A549 (cell line): ENCODE results near the gene TRIM45. TPM values are rescaled to one million over a fixed set of nuclear protein-coding genes. Genes with fewer than 3 reads are reported as not detected.

Experiments
- ATAC-seq, 2 experiments: fragments of 200-7000 bp in 1 of 2; fragments of >200 bp in 1 of 2; cut with Nextera tagmentation in 1 of 2; cut with Tn5 transposase in 1 of 2; 3 replicates each; pipeline versions ENCODE4 v1.8.0 to v1.9.1; 2018 to 2020; ENCODE audit warnings: mild to moderate bottlenecking in 1 of 2, moderate library complexity in 1 of 2
- CTCF ChIA-PET: fragments of 300-600 bp; sonication (Branson Sonifier 250); formaldehyde crosslinking; extraction: SDS; loops from one replicate; lab custom pipeline; 2021; ENCODE audit warnings: antibody characterized with exemption, inconsistent platforms; lab: Yijun Ruan, JAX
- POLR2A ChIA-PET: fragments of 350-600 bp; formaldehyde crosslinking; extraction: SDS; loops from one replicate; lab custom pipeline; 2021; ENCODE audit warnings: antibody characterized with exemption, inconsistent platforms; lab: Yijun Ruan, JAX
- DNase-seq, 2 experiments: peaks; one replicate each; pipeline versions ENCODE4 v3.0.0 to v3.0.0-alpha.2; 2011 to 2016; ENCODE audit warnings: low read depth in 1 of 2, low spot score in 1 of 2
- FAIRE-seq: peaks from 2 replicates; lab custom pipeline; 2011; peaks lifted over from hg19 to GRCh38; lab: Jason Lieb, UNC
- H3K27ac ChIP-seq, 2 experiments: fragments of >200 bp; sonication (Bioruptor Twin); formaldehyde crosslinking; 3 replicates each; pipeline ENCODE4 v1.5.1; 2016 to 2017
- H3K4me1 ChIP-seq: fragments of >200 bp; sonication (Bioruptor Twin); formaldehyde crosslinking; 3 replicates; pipeline ENCODE4 v1.6.1; 2016
- H3K4me2 ChIP-seq: fragments of >200 bp; sonication (Bioruptor Twin); formaldehyde crosslinking; 3 replicates; pipeline ENCODE4 v1.6.1; 2016
- H3K4me3 ChIP-seq: fragments of >200 bp; sonication (Bioruptor Twin); formaldehyde crosslinking; 3 replicates; pipeline ENCODE4 v1.5.1; 2016
- H3K9me3 ChIP-seq: fragments of >200 bp; sonication (Bioruptor Twin); formaldehyde crosslinking; 3 replicates; pipeline ENCODE4 v1.6.1; 2016
- CBX8 ChIP-seq: fragments of 200-600 bp; sonication (generic); IDR thresholded peaks from 2 replicates; pipeline ENCODE4 v1.6.1; 2016
- CEBPB ChIP-seq, 2 experiments: fragments of >200 bp in 1 of 2; sonication (Bioruptor Twin) in 1 of 2; formaldehyde crosslinking in 1 of 2; IDR thresholded peaks; 2 replicates each; pipeline ENCODE4 v1.6.1; 2012 to 2016
- CHD2 ChIP-seq: fragments of 150-350 bp; IDR thresholded peaks from 2 replicates; pipeline ENCODE4 v1.6.1; 2014; ENCODE audit warnings: low read length; ENCODE audit not compliant: partially characterized antibody
- CHD4 ChIP-seq: fragments of 200-600 bp; sonication (generic); IDR thresholded peaks from 2 replicates; pipeline ENCODE4 v1.6.1; 2016; ENCODE audit warnings: antibody characterized with exemption, mild to moderate bottlenecking, borderline replicate concordance
- FOSB ChIP-seq: fragments of 250-450 bp; sonication (Bioruptor Pico); IDR thresholded peaks from 2 replicates; pipeline ENCODE4 v1.5.0; 2020; ENCODE audit warnings: mild to moderate bottlenecking, moderate library complexity
- FOSL2 ChIP-seq, 2 experiments: fragments of 450-650 bp in 1 of 2; fragments of >200 bp in 1 of 2; sonication (Bioruptor Twin) in 1 of 2; formaldehyde crosslinking; IDR thresholded peaks; 2 replicates each; pipeline versions ENCODE4 v1.5.0 to v1.6.1; 2016 to 2020; ENCODE audit warnings: mild to moderate bottlenecking in 1 of 2, moderate library complexity in 1 of 2
- HOXB5 ChIP-seq: fragments of 250-450 bp; sonication (Bioruptor Pico); IDR thresholded peaks from 2 replicates; pipeline ENCODE4 v1.5.0; 2020; ENCODE audit warnings: mild to moderate bottlenecking, moderate library complexity
- KDM5A ChIP-seq: fragments of 200-600 bp; sonication (generic); IDR thresholded peaks from 2 replicates; pipeline ENCODE4 v1.6.1; 2016; ENCODE audit warnings: antibody characterized with exemption, mild to moderate bottlenecking
- MAZ ChIP-seq: fragments of 150-350 bp; IDR thresholded peaks from 2 replicates; pipeline ENCODE4 v1.6.1; 2014; ENCODE audit warnings: antibody characterized with exemption, low read depth, low read length, borderline replicate concordance
- NPAS2 ChIP-seq: fragments of 250-450 bp; sonication (Bioruptor Pico); IDR thresholded peaks from 2 replicates; pipeline ENCODE4 v1.8.0; 2022; ENCODE audit warnings: mild to moderate bottlenecking, moderate library complexity, borderline replicate concordance
- NR3C1 ChIP-seq: fragments of >200 bp; sonication (Bioruptor Twin); formaldehyde crosslinking; IDR thresholded peaks from 3 replicates; pipeline ENCODE4 v1.6.1; 2017
- POLR2A ChIP-seq: IDR thresholded peaks from 2 replicates; pipeline ENCODE4 v1.6.1; 2012; ENCODE audit warnings: mild to moderate bottlenecking, low read length
- POLR2AphosphoS2 ChIP-seq: conservative IDR thresholded peaks from 2 replicates; pipeline ENCODE4 v1.6.1; 2012; ENCODE audit warnings: low read length, improper control_type of control experiment, inconsistent platforms
- RAD21 ChIP-seq, 2 experiments: fragments of >200 bp in 1 of 2; sonication (Bioruptor Twin) in 1 of 2; formaldehyde crosslinking in 1 of 2; IDR thresholded peaks in 1 of 2; conservative IDR thresholded peaks in 1 of 2; 2 replicates in 1 of 2; 3 replicates in 1 of 2; pipeline ENCODE4 v1.6.1; 2012 to 2018; ENCODE audit warnings: inconsistent platforms in 1 of 2
- RARB ChIP-seq: fragments of 250-450 bp; sonication (Bioruptor Pico); IDR thresholded peaks from 2 replicates; pipeline ENCODE4 v1.8.0; 2021; ENCODE audit warnings: mild to moderate bottlenecking, moderate library complexity
- SMC3 ChIP-seq: fragments of >200 bp; sonication (Bioruptor Twin); formaldehyde crosslinking; IDR thresholded peaks from 3 replicates; pipeline ENCODE4 v1.6.1; 2018; ENCODE audit warnings: inconsistent platforms
- TFCP2L1 ChIP-seq: fragments of 250-450 bp; sonication (Bioruptor Pico); IDR thresholded peaks from 2 replicates; pipeline ENCODE4 v1.5.0; 2021; ENCODE audit warnings: mild to moderate bottlenecking
- TP53 ChIP-seq: fragments of 250-450 bp; sonication (Bioruptor Pico); IDR thresholded peaks from 2 replicates; pipeline ENCODE4 v1.5.0; 2021; ENCODE audit warnings: mild to moderate bottlenecking, moderate library complexity
- ZC3H11A ChIP-seq: fragments of 450-650 bp; IDR thresholded peaks from 2 replicates; pipeline ENCODE4 v1.6.1; 2014; ENCODE audit warnings: antibody characterized with exemption, mild to moderate bottlenecking
- ZNF302 ChIP-seq: fragments of 250-450 bp; sonication (Bioruptor Pico); IDR thresholded peaks from 2 replicates; pipeline ENCODE4 v1.9.0; 2021; ENCODE audit warnings: inconsistent platforms, mild to moderate bottlenecking, moderate library complexity
- WGBS: methylation state at CpG from one replicate; pipeline ENCODE4 v1.1.6; 2017; ENCODE audit errors: missing lambda C conversion rate; 5-methylcytosine and 5-hydroxymethylcytosine counted together
- polyA plus RNA-seq, 4 experiments: library from polyadenylated mRNA; depleted of rRNA in 3 of 4; stranded (reverse); fragments of >200 nt; fragmentation: RNase III in 1 of 4; extraction: RNeasy Plus Mini Kit Qiagen cat#74134 plus additional on column Dnase treatment in 1 of 4; gene quantifications; 2 replicates in 3 of 4; 3 replicates in 1 of 4; pipeline ENCODE4 v1.2.3, GENCODE V29; 2011 to 2017
- TF ChIP-seq, protein P1 (sequence below): fragments of 450-650 bp; IDR thresholded peaks from 2 replicates; pipeline ENCODE4 v1.6.1; 2014; ENCODE audit warnings: antibody characterized with exemption
- TF ChIP-seq, protein P2 (sequence below): IDR thresholded peaks from 2 replicates; pipeline ENCODE4 v1.6.1; 2012
- TF ChIP-seq, protein P3 (sequence below): fragments of 150-350 bp; IDR thresholded peaks from 2 replicates; pipeline ENCODE4 v1.6.1; 2014; ENCODE audit warnings: low read depth, mild to moderate bottlenecking, low read length
- TF ChIP-seq, protein P4 (sequence below): fragments of >200 bp; sonication (Bioruptor Twin); formaldehyde crosslinking; IDR thresholded peaks from 2 replicates; pipeline ENCODE4 v1.6.1; 2016
- TF ChIP-seq, protein P5 (sequence below): fragments of >200 bp; sonication (Bioruptor Twin); formaldehyde crosslinking; IDR thresholded peaks from 3 replicates; pipeline ENCODE4 v1.5.1; 2016
- TF ChIP-seq, protein P6 (sequence below): fragments of 250-450 bp; sonication (Bioruptor Pico); IDR thresholded peaks from 2 replicates; pipeline ENCODE4 v1.5.0; 2021; ENCODE audit warnings: mild to moderate bottlenecking, moderate library complexity, borderline replicate concordance

The TRIM45 gene
- polyA plus RNA-seq, 2 of the 4 experiments (the other 2 are of a cell fraction) = 3.0 to 3.4 TPM

DNA sequence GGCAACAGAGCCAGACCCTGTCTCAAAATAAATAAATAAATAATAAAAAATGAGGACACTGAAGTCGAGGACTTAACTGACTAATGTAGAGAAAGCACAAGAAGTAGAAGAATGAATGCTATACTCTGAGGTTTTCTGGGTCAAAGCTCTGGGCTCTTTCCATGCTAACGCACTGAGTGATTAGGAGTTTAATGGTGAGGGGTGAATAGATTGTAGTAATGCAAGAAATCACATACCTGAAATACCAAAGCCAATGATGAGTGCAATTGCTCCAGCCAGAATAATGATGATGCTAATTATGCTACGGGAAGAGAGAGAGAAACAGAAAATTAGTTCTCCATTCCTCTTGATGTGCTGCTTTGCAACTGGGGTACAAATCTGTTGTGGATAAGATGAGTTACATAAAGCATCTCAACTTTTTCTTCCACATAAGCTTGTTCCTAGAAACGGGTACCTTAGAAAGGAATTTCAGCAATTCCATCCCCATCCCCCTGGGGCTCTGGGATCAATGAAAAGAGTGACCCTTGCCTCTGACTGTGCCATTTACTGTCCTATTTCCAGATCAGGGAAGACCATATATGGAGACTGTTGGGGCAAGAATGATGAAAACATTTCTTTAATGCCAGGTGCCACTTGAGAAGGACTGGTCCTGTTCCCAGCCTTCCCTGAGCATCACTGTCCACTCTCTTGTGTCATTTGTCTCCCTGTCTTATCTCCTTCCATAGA, 48.5 kb upstream of the TRIM45 start:
- CTCF ChIA-PET = interaction anchor here (0.6 kb wide), 1 partner anchor 584 kb away, joined by 3 read pairs; no protein-coding TSS in a partner anchor
- Histone ChIP-seq H3K27ac (no peak overlapping the region), H3K4me2 (no peak overlapping the region), H3K4me1 (peaks cover 11% of the 10 kb centered on the region; the same call in 2 of the 3 replicates), H3K9me3 (no peaks in the 10 kb centered on the region), H3K4me3 (no peak overlapping the region)
- 60% methylated on average over 4 of the region's 4 CpGs for WGBS
- POLR2A ChIA-PET = no interaction called here
- DNase-seq (no peak), FAIRE-seq (no peak), ATAC-seq (no peak)
- TF ChIP-seq NPAS2 (CRISPR knock-in tag) (no peak), TFCP2L1 (CRISPR knock-in tag) (no peak), ZC3H11A (no peak), RAD21 (conservative IDR thresholded peaks at IDR 0.05 in 1 of 2, IDR thresholded peaks at IDR 0.05 in 1 of 2) (no peak), HOXB5 (CRISPR knock-in tag) (no peak), SMC3 (no peak), CHD4 (no peak), KDM5A (no peak), CHD2 (no peak)
- TF ChIP-seq, protein P1, sequence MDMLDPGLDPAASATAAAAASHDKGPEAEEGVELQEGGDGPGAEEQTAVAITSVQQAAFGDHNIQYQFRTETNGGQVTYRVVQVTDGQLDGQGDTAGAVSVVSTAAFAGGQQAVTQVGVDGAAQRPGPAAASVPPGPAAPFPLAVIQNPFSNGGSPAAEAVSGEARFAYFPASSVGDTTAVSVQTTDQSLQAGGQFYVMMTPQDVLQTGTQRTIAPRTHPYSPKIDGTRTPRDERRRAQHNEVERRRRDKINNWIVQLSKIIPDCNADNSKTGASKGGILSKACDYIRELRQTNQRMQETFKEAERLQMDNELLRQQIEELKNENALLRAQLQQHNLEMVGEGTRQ = no peak
- TF ChIP-seq, protein P2, sequence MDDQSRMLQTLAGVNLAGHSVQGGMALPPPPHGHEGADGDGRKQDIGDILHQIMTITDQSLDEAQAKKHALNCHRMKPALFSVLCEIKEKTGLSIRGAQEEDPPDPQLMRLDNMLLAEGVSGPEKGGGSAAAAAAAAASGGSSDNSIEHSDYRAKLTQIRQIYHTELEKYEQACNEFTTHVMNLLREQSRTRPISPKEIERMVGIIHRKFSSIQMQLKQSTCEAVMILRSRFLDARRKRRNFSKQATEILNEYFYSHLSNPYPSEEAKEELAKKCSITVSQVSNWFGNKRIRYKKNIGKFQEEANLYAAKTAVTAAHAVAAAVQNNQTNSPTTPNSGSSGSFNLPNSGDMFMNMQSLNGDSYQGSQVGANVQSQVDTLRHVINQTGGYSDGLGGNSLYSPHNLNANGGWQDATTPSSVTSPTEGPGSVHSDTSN = no peak
- TF ChIP-seq, protein P3, sequence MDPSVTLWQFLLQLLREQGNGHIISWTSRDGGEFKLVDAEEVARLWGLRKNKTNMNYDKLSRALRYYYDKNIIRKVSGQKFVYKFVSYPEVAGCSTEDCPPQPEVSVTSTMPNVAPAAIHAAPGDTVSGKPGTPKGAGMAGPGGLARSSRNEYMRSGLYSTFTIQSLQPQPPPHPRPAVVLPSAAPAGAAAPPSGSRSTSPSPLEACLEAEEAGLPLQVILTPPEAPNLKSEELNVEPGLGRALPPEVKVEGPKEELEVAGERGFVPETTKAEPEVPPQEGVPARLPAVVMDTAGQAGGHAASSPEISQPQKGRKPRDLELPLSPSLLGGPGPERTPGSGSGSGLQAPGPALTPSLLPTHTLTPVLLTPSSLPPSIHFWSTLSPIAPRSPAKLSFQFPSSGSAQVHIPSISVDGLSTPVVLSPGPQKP = no peak

DNA sequence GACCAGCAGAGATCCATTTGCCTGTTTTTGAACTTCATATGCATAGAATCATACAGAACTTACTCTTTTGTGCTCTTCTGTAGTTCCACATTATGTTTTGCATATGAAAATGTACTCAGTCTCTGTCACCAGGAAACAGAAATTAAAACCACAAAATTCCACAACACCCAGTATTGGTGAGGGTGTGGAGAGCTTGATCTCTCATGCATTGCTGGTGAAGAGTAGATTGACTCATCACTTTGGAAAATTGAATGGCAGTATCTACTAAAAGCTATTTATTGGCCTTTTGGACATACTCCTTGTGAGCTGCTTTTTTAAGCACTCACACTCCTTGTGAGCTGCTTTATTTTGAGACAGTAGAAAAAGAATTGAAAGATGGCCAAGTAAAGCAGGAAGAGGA, 45.9 kb upstream of the TRIM45 start:
- DNase-seq = no peak
- Histone ChIP-seq H3K4me2 (no peak overlapping the region), H3K4me1 (peaks cover 30% of the 10 kb centered on the region), H3K4me3 (no peak overlapping the region), H3K27ac (no peak overlapping the region), H3K9me3 (no peaks in the 10 kb centered on the region)
- CTCF ChIA-PET = no interaction called here
- no peak for TF ChIP-seq TP53 (CRISPR knock-in tag)
- no peak for TF ChIP-seq FOSB (CRISPR knock-in tag)
- no peak for TF ChIP-seq CEBPB (IDR thresholded peaks at IDR 0.05)
- no peak for TF ChIP-seq CBX8
- TF ChIP-seq FOSL2 (IDR thresholded peaks at IDR 0.05) = no peak
- TF ChIP-seq FOSL2 (CRISPR knock-in tag; IDR thresholded peaks at IDR 0.05) = no peak
- no peak for TF ChIP-seq RARB (CRISPR knock-in tag)
- TF ChIP-seq POLR2AphosphoS2 = no peak
- TF ChIP-seq, protein P4, sequence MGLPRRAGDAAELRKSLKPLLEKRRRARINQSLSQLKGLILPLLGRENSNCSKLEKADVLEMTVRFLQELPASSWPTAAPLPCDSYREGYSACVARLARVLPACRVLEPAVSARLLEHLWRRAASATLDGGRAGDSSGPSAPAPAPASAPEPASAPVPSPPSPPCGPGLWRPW = no peak
- TF ChIP-seq ZNF302 = no peak
- TF ChIP-seq NR3C1 = no peak
- TF ChIP-seq, protein P5, sequence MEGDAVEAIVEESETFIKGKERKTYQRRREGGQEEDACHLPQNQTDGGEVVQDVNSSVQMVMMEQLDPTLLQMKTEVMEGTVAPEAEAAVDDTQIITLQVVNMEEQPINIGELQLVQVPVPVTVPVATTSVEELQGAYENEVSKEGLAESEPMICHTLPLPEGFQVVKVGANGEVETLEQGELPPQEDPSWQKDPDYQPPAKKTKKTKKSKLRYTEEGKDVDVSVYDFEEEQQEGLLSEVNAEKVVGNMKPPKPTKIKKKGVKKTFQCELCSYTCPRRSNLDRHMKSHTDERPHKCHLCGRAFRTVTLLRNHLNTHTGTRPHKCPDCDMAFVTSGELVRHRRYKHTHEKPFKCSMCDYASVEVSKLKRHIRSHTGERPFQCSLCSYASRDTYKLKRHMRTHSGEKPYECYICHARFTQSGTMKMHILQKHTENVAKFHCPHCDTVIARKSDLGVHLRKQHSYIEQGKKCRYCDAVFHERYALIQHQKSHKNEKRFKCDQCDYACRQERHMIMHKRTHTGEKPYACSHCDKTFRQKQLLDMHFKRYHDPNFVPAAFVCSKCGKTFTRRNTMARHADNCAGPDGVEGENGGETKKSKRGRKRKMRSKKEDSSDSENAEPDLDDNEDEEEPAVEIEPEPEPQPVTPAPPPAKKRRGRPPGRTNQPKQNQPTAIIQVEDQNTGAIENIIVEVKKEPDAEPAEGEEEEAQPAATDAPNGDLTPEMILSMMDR = no peak
- TF ChIP-seq MAZ = no peak
- TF ChIP-seq POLR2A = no peak
- TF ChIP-seq NPAS2 (CRISPR knock-in tag) = no peak
- TF ChIP-seq, protein P6, sequence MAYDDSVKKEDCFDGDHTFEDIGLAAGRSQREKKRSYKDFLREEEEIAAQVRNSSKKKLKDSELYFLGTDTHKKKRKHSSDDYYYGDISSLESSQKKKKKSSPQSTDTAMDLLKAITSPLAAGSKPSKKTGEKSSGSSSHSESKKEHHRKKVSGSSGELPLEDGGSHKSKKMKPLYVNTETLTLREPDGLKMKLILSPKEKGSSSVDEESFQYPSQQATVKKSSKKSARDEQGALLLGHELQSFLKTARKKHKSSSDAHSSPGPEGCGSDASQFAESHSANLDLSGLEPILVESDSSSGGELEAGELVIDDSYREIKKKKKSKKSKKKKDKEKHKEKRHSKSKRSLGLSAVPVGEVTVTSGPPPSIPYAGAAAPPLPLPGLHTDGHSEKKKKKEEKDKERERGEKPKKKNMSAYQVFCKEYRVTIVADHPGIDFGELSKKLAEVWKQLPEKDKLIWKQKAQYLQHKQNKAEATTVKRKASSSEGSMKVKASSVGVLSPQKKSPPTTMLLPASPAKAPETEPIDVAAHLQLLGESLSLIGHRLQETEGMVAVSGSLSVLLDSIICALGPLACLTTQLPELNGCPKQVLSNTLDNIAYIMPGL (CRISPR knock-in tag) = no peak
- POLR2A ChIA-PET = no interaction called here
- no peak for ATAC-seq
- FAIRE-seq = no peak
